ENCODE measurements around the gene RNF223.

- TF ChIP-seq, protein P1, sequence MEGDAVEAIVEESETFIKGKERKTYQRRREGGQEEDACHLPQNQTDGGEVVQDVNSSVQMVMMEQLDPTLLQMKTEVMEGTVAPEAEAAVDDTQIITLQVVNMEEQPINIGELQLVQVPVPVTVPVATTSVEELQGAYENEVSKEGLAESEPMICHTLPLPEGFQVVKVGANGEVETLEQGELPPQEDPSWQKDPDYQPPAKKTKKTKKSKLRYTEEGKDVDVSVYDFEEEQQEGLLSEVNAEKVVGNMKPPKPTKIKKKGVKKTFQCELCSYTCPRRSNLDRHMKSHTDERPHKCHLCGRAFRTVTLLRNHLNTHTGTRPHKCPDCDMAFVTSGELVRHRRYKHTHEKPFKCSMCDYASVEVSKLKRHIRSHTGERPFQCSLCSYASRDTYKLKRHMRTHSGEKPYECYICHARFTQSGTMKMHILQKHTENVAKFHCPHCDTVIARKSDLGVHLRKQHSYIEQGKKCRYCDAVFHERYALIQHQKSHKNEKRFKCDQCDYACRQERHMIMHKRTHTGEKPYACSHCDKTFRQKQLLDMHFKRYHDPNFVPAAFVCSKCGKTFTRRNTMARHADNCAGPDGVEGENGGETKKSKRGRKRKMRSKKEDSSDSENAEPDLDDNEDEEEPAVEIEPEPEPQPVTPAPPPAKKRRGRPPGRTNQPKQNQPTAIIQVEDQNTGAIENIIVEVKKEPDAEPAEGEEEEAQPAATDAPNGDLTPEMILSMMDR (IDR thresholded peaks at IDR 0.05; ENCODE audit: low read depth, low read length), result no peak
- no peak for TF ChIP-seq EZH2phosphoT487 (IDR thresholded peaks at IDR 0.05; ENCODE audit: low read depth)
Measured at GRCh38 chr1:1027791-1028190, 46.3 kb downstream of the RNF223 start.

Measured in OCI-LY3 (cell line).